ENCODE measurements around the gene SMAD6.

DNA sequence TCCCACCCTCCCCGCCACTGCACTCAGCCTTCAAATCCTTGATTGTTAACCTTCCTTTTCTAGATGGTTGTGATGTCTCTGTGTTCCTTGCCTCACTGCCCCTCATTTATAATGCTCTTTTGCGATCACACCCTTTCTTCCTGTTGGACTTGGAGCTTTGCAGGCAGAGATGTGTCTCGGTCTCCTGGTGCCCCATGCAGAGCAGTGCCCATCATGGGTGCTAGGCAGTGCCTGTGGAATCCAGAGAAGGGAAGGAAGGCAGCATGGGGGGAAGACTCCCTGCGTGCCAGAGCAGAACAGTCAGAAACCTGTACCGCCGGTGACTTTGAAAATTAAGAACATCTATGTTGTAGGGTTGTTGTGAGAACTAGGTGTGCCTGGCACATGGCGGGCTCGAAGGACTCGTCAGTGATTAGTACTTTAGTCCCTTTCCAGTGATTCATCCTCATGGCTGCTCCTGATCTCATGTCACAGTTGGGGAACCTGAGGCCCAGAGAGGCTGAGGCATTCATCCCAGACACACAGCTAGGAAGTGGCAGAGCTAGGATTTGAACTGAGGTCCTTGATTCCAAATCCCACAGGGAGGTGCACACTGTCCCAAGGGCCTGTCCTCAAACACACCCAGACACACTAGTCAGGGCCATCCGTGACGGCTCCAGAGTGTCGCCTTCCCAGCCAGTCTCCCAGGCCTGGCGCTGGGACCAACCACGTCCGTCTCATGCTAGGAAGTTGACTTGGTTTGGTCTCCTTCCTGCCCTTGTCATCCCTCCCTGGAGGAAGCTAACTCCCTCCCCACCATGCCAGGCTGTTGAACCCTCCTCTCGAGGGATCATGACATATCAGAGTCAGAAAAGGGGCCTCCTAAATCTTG is 58.3 kb downstream of the SMAD6 start:
- TF ChIP-seq, protein P1, sequence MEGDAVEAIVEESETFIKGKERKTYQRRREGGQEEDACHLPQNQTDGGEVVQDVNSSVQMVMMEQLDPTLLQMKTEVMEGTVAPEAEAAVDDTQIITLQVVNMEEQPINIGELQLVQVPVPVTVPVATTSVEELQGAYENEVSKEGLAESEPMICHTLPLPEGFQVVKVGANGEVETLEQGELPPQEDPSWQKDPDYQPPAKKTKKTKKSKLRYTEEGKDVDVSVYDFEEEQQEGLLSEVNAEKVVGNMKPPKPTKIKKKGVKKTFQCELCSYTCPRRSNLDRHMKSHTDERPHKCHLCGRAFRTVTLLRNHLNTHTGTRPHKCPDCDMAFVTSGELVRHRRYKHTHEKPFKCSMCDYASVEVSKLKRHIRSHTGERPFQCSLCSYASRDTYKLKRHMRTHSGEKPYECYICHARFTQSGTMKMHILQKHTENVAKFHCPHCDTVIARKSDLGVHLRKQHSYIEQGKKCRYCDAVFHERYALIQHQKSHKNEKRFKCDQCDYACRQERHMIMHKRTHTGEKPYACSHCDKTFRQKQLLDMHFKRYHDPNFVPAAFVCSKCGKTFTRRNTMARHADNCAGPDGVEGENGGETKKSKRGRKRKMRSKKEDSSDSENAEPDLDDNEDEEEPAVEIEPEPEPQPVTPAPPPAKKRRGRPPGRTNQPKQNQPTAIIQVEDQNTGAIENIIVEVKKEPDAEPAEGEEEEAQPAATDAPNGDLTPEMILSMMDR (IDR thresholded peaks at IDR 0.05) = no peak
- TF ChIP-seq POLR2A (IDR thresholded peaks at IDR 0.05) = no peak
